ENCODE results near the gene XYLB.
"Not testable (repeated sequence)": the region's sequence is repeated elsewhere in the genome, so short reads cannot be mapped to it uniquely, and the experiment has no call there.

Gene XYLB

DNA sequence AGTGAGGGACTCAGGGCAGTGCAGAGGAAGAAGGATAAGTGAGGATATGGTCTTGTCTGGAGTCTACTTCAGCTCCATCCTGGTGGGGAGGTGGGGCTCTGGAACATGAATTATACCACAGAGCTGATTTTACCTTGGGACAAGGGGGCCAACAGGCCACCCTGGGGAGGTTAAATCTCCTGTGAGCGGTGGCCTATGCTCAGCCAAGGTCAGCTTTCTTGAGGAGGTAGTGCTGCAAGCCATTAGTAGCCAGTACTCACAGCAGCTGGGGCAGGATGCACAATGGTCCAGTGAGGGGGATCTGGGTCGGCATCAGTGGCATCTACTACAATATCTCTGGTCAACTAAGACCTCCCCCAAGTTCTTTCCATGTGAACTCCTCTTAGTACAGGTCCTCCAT is 49.7 kb downstream of the XYLB start:
- DNase-seq (ENCODE audit: low read depth in 2 of 2), result no peak

DNA sequence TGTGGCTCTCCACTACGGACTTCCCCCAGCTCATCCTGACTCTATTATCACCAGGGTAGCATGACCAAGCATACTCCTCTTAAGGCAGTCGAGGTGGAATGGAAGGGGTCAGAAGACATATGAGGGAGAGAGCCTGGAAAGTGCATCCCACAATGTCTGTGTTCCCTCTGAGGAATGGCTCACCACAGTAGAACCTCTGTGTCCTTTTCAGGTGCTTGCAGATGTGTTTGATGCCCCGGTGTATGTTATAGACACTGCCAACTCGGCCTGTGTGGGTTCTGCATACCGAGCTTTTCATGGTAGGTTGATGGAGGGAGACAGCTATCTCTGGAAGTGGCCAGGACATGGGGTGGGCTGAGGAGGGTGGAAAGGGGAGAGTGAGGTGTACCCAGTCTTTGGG is 50.3 kb downstream of the XYLB start:
- no peak for DNase-seq (ENCODE audit: low read depth in 2 of 2)

- peak in 1 of 2 donors; percentile 12 for DNase-seq (ENCODE audit: low read depth in 2 of 2)
These were observed 50.7 kb downstream of the XYLB start for GRCh38 chr3:38397320-38397719.

DNA sequence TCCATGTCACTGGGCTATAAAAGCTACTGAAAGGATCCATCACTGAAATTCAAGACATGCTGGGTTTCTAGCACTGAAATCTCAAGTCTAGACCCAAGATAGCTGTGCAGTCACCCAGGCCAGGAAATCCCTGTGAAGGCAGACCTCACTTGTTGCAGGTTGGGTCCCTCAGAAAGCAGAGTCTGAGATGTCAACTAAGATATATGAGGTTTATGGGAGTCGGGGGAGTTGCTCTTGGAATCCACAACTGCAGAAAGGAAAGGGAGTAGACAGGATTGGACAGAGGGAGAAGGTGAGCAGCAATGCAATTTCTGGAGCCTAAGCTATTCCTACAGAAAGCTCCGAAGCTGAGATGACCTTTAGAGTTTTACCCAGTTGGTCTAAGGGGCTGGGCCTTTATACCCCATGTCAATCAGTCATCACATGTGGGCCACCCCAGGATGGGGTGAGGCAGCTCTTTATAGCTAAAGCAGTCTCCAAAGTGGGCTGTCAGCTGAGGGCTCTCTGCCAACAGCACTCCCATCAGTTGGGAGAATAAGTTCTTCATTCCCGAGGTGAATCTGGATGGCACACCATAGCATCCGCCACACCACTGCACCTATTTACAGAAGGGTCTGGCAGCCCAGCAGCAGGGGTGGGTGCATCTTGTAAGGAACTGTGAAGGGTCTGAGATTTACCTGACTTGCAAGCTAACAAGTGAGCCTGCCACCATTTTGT is 54.8 kb downstream of the XYLB start:
- no peak for DNase-seq (ENCODE audit: low read depth in 2 of 2)

DNA sequence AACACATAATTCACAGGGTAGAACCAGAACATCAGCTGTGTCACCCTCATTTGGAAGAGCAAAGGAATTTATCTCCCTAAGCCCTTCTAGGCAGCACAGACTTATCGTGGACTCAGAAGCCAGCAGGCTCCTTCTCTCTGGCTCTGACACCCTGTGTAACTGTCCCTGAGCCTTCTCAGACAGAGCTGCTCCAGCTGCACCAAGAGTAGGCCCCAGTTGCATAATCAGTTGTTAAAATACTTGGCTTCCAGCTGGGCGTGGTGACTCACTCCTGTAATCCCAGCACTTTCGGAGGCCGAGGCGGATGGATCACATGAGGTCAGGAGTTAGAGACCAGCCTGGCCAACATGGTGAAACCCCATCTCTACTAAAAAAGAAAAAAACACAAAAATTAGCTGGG is 57.7 kb downstream of the XYLB start:
- no peak for DNase-seq (ENCODE audit: low read depth in 2 of 2)

- no peak for DNase-seq (ENCODE audit: low read depth in 2 of 2)
These were observed 65.0 kb downstream of the XYLB start for GRCh38 chr3:38411591-38411990.

GRCh38 chr3:38420758-38421157 is 74.2 kb downstream of the XYLB start:
- DNase-seq (ENCODE audit: low read depth in 2 of 2), result not testable (repeated sequence)

GRCh38 chr3:38421679-38422336 is 75.2 kb downstream of the XYLB start:
- no peak for DNase-seq (ENCODE audit: low read depth in 2 of 2)

GRCh38 chr3:38426798-38427426 is 80.3 kb downstream of the XYLB start:
- DNase-seq (ENCODE audit: low read depth in 2 of 2), result not testable (repeated sequence)

DNA sequence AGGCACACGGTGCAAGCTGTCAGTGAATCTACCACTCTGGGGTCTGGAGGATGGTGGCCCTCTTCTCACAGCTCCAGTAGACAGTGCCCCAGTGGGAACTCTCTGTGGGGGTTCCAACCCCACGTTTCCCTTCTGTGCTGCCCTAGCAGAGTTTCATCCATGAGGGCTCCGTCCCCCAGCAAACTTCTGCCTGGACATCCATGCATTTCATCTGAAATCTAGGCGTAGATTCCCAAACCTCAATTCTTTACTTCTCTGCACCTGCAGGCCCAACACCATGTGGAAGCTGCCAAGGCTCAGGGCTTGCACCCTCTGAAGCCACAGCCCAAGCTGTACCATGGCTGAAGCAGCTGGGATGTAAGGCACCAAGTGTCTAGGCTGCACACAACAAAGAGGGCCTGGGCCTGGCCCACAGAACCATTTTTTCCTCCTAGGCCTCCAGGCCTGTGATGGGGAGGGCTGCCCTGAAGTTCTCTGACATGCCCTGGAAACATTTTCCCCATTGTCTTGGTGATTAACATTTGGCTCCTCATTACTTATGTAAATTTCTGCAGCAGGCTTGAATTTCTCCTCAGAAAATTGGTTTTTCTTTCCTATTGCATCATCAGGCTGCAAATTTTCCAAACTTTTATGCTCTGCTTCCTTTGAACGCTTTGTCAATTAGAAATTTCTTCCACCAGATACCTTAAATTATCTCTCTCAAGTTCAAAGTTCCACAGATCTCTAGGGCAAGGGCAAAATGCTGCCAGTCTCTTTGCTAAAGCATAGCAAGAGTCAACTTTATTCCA is 86.5 kb downstream of the XYLB start:
- not testable (repeated sequence) for DNase-seq (ENCODE audit: low read depth in 2 of 2)

DNA sequence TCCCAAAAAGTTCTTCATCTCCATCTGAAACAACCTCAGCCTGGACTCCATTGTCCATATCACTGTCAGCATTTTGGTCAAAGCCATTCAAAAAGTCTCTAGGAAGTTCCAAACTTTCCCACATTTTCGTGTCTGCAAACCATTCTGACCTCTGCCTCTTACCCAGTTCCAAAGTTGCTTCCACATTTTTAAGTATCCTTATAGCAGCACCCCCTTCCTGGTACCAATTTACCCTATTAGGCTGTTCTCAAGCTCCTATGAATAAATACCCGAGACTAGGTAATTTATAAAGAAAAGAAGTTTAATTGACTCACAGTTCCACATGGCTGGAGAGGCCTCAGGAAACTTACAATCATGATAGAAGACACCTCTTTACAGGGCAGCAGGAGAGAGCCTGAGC is 87.1 kb downstream of the XYLB start:
- not testable (repeated sequence) for DNase-seq (ENCODE audit: low read depth in 2 of 2)

GRCh38 chr3:38438436-38439069 is 92.0 kb downstream of the XYLB start:
- DNase-seq (ENCODE audit: low read depth in 2 of 2), result not testable (repeated sequence)

GRCh38 chr3:38443205-38443604 is 96.6 kb downstream of the XYLB start:
- not testable (repeated sequence) for DNase-seq (ENCODE audit: low read depth in 2 of 2)

- DNase-seq (ENCODE audit: low read depth in 2 of 2), result no peak
These were observed 99.6 kb downstream of the XYLB start for GRCh38 chr3:38446085-38446686.

- no peak for DNase-seq (ENCODE audit: low read depth in 2 of 2)
These were observed 100.2 kb downstream of the XYLB start for GRCh38 chr3:38446812-38447211.

DNA sequence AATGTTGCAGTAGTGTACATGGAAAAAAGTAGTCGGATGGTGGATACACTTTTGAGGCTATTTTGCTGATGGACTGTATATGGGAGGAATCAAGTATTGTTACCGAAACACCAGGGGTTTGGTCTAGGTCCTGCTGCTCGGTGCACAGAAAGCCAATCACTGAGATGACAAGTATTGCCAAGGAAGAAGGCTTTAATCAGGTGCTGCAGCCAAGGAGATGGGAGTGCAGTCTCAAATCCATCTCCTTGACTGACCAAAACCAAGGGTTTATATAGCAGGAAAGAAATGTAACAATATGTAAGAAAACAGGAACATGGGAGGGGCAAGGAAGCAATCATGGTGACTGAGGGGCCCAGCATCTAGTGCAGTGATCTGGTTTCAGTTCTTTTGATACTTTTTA is 104.3 kb downstream of the XYLB start:
- DNase-seq (ENCODE audit: low read depth in 2 of 2), result no peak

GRCh38 chr3:38453075-38453912 is 106.7 kb downstream of the XYLB start, which contains the start of gene ACVR2B:
TSS of gene ACVR2B (plus strand) at chr3:38453890. CDS start at chr3:38454323, 433 bp downstream.
- DNase-seq (ENCODE audit: low read depth in 2 of 2), result peak; percentile 55 to 67

DNA sequence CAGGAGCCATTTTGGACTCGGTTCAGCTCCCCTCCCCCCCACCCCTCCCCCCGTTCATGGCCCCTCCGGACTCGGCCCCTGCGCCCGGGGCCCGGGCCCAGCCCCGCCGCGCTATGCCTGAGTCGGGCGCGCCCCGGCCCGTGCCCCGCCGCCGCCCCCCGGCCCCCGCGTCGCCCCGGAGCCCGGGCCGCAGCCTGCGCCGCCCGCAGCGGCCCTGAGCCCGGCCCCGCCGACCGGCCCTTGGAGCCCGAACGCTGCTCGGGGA is 107.3 kb downstream of the XYLB start:
- no peak for DNase-seq (ENCODE audit: low read depth in 2 of 2)

DNA sequence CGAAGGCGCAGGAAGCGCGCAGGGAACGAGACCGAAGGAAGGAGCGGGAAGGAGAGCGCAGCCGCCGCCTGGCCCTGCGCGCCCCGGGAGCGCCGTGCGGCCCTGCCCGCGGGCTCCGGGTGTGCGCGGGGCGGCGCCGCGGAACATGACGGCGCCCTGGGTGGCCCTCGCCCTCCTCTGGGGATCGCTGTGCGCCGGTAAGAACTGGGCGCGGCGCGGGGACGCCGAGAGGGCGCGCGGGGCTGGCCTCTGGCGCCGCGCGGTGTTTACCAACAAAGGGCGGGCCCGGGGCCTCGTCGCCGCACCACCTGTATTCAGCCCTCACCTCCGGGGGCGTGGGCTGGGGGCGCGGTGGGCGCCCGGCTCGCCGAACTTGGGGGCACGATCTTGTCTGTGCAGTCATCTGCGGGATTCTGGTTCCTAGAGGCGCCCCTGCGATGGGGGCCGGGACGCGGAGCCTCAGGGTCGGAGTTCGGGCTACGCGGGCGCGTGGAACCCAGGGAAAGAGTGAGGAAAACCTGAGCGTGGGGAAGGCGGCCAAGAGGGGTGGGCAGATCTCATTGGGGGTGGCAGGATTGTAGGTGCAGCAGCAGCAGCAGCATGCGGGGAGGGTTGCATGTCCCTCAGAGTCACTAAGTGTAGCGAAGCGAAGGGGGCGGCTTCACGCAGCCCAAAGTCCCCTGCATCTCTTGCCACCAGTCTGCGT is 107.7 kb downstream of the XYLB start:
- DNase-seq (ENCODE audit: low read depth in 2 of 2), result peak; percentile 10 to 15

Measured in stimulated activated CD4-positive, alpha-beta T cell treated with anti-CD3 and anti-CD28 coated beads, Interleukin-4, amount 100 ng/mL, for 48 hours (primary cell).